GM12874 (cell line): ENCODE results near the gene PRR20G.

ENCODE experiments used
- CTCF ChIP-seq: IDR thresholded peaks from 2 replicates; pipeline ENCODE4 v1.5.1; 2011; ENCODE audit warnings: low read depth, mild to moderate bottlenecking, control low read depth, low read length, moderate library complexity; ENCODE audit not compliant: insufficient read depth

PRR20G gene

DNA sequence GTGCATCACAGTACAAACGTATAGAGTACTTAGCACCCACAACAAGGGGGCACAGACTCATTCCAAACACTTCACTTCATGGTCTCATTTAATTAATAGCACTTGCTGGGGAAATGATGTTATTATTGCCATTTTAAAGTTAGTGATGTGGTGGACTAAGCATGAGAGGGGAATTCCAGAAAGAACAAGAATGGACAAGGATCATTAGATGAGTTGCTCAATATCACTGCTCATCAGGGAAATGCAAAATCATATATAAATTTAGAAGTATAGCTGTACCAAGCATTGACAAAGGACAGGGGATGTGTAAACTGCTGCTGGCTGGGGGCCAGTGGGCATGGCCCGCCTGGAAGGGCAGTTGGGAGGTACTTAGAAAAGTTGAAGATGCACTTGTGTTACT, 14.6 kb downstream of the PRR20G start:
- TF ChIP-seq CTCF, result no peak

DNA sequence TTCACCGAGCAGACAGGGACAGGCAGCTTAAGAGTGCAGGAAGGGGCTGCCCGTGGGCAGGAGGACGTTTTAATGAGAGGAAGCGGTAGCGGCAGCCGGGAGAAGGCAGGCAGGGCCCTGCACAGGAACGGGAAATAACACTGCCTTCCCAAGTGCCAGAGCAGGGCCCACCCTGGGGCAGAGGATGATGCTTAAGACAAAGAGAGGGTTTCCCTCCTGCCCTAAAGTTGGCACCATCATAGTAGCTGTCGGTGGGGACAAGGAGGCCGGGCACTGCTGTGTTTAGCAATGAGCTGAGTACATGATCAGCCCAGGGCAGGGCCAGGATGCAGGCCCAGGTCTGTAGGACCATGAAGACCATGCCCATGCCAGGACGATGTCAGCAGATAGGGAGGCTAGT, 21.7 kb downstream of the PRR20G start:
- TF ChIP-seq CTCF, result no peak

DNA sequence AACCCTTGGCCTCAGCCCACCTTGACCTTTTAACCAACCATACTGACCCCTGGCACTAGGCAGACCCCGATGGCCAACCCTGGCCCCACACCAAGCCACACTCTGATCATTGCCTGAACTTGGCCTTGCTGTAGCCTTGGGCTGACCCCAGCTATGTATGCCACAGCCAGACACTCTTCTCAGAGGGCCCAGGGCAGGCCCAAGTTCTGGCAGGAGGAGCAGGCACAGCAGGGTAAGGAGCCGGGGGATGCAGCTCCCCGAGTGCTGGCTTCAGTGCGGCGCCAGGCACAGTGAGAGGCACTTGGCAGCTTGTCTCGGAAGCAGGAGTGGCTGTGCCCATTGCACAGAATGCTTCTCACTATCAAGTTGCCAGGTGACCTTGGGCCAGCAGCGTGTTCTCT, 22.3 kb downstream of the PRR20G start:
- TF ChIP-seq CTCF, result no peak

DNA sequence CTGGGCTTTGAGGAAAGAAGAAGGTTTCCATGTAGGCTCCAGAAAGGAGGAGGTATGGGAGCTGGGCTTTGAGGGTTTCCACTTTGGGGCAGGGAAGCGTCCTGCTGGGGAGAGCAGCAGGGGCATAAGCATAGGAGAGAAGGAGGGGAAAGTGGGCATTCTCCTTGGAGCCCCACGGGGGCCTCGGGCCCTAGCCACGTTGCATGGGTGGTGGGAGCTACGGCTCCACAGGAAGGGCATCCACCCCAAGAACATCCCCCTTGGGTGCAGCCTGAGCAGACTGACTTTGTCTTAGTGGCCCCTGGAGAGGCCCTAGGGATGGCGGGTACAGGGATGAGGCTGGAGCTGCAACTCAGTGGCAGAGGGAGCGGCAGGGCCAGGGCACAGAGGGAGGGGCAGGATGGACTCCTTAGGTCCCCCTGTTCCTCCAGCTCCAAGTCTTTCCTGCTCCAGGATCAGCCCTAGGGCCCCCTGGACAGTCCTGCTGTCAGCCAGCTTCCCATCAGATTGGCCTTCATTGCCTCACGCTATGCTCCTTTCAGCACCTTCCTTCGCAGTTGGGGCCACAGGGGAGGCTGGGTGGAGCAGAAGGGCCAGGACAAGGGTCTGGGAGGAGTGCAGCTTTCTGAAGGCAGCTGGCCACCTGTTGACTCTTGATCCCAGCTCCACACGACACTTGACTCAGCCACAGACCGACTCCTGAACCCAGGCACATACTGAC, 22.9 kb downstream of the PRR20G start:
- TF ChIP-seq CTCF, result no peak

DNA sequence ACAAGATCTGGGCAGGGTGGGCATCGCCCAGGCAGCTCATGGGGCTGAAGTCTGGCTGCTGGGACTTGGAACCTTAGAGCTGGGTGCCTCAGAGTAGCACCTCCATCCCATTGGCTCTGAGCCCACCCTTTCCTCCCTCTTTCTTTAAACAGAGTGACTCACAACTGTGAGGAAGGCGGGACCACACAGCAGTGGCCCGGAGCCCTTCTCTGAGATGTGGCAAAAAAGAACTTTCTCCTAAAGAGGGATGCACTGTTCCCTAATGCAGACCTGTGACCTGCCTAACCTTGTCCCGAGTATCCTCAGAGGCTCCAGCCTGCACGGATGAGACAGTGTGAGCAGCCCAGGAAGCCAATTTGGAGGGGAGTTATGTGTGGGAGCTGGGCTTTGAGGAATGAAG, 23.6 kb downstream of the PRR20G start:
- TF ChIP-seq CTCF, result no peak

GRCh38 chr3:127263586-127264231, 24.1 kb downstream of the PRR20G start:
- no peak for TF ChIP-seq CTCF

DNA sequence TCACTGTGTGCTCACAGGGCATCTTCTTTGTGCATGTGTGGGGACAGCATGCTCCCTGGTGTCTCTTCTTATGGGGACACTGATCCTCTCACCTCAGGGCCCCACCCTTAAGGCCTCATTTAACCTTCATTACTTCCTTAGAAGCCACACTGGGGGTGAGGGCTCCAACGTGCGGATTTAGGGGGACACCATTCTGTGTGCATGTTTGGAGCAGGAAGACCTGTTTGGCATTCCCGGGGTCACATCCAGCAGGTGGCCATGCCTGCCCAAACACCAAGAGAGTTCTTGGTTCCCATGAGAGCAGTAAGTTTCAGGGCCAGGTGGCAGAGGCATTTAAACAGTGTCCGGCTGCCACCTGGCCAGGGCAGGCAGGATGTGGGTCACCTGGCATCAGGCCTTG, 24.8 kb downstream of the PRR20G start:
- no peak for TF ChIP-seq CTCF
